Endothelial cell of umbilical vein (primary cell): ENCODE data around the gene SYDE2. TPM values are rescaled to one million over a fixed set of nuclear protein-coding genes. Genes with fewer than 3 reads are reported as not detected.

ENCODE experiments used
- BruUV-seq: library from RNA; stranded (reverse); fragments of 400-500 nt; replicated peaks from 2 replicates; lab custom pipeline; 2021; lab: Mats Ljungman, UMichigan
- CTCF ChIA-PET: fragments of 300-600, 350-600 bp; sonication (Branson Sonifier 250); formaldehyde crosslinking; loops from one replicate; lab custom pipeline; 2021; ENCODE audit warnings: antibody characterized with exemption, inconsistent platforms; lab: Charles Lee
- POLR2A ChIA-PET: fragments of 300-600, 350-600 bp; sonication (Branson Sonifier 250); formaldehyde crosslinking; loops from one replicate; lab custom pipeline; 2021; ENCODE audit warnings: antibody characterized with exemption, inconsistent platforms; lab: Charles Lee
- DNase-seq: peaks from one replicate; pipeline ENCODE4 v3.0.0-alpha.2; 2011; ENCODE audit warnings: low read depth, low spot score
- FAIRE-seq: peaks from 2 replicates; lab custom pipeline; 2011; peaks lifted over from hg19 to GRCh38; lab: Jason Lieb, UNC
- H2AFZ ChIP-seq: 2 replicates; pipeline ENCODE4 v1.6.0; 2012; ENCODE audit warnings: low read depth, low read length, control low read depth, inconsistent platforms
- H3K27ac ChIP-seq: 2 replicates; pipeline ENCODE4 v1.5.1; 2011; ENCODE audit warnings: low read depth, mild to moderate bottlenecking, control low read depth, low read length, moderate library complexity; ENCODE audit not compliant: insufficient read depth
- H3K27me3 ChIP-seq, 2 experiments: 2 replicates each; pipeline versions ENCODE4 v1.6.0 to v1.6.1; 2011; ENCODE audit warnings: low read length in 2 of 2, mixed read lengths in 1 of 2; ENCODE audit not compliant: control insufficient read depth in 2 of 2, insufficient read depth in 2 of 2
- H3K36me3 ChIP-seq, 2 experiments: 2 replicates in 1 of 2; 3 replicates in 1 of 2; pipeline ENCODE4 v1.5.1; 2011; ENCODE audit warnings: low read length in 2 of 2, mild to moderate bottlenecking in 1 of 2, moderate library complexity in 1 of 2; ENCODE audit not compliant: control insufficient read depth in 2 of 2, insufficient read depth in 2 of 2; ENCODE audit errors: extremely low read depth in 1 of 2
- H3K4me1 ChIP-seq: 3 replicates; pipeline ENCODE4 v1.5.1; 2011; ENCODE audit warnings: mild to moderate bottlenecking, low read length; ENCODE audit not compliant: control insufficient read depth, insufficient read depth; ENCODE audit errors: extremely low read depth
- H3K4me2 ChIP-seq: 2 replicates; pipeline ENCODE4 v1.6.1; 2011; ENCODE audit warnings: low read length, control low read depth, mixed read lengths; ENCODE audit not compliant: insufficient read depth
- H3K4me3 ChIP-seq, 3 experiments: fragments of 200-600 bp in 1 of 3; sonication (generic), shearing (Covaris generic) in 1 of 3; replicated peaks in 1 of 3; 2 replicates each; pipeline ENCODE4 v1.5.1; 2011 to 2016; ENCODE audit warnings: control low read depth in 3 of 3, low read length in 3 of 3, mild to moderate bottlenecking in 2 of 3, inconsistent platforms in 1 of 3, low read depth in 1 of 3, moderate library complexity in 1 of 3; ENCODE audit not compliant: insufficient read depth in 1 of 3
- H3K79me2 ChIP-seq: 2 replicates; pipeline ENCODE4 v1.6.0; 2012; ENCODE audit warnings: low read length, inconsistent platforms; ENCODE audit not compliant: control insufficient read depth, insufficient read depth
- H3K9ac ChIP-seq: replicated peaks from 2 replicates; pipeline ENCODE3; 2011; ENCODE audit warnings: low read length, control low read depth; ENCODE audit not compliant: insufficient read depth; ENCODE audit errors: extremely low read depth
- H3K9me1 ChIP-seq: replicated peaks from 3 replicates; pipeline ENCODE4 v1.6.0; 2011; ENCODE audit warnings: mild to moderate bottlenecking, low read length; ENCODE audit not compliant: control insufficient read depth, insufficient read depth; ENCODE audit errors: extremely low read depth
- H3K9me3 ChIP-seq: replicated peaks from 2 replicates; pipeline ENCODE4 v1.5.1; 2012; ENCODE audit warnings: low read length, inconsistent platforms; ENCODE audit not compliant: control insufficient read depth, insufficient read depth
- H4K20me1 ChIP-seq: replicated peaks from 2 replicates; pipeline ENCODE3; 2011; ENCODE audit warnings: mild to moderate bottlenecking, low read length; ENCODE audit not compliant: control insufficient read depth, insufficient read depth; ENCODE audit errors: extremely low read depth
- CTCF ChIP-seq, 2 donors: IDR thresholded peaks; 1 replicate in 1 of 2; 2 replicates in 1 of 2; pipeline ENCODE4 v1.5.1; 2011; ENCODE audit warnings: low read length in 2 of 2, mild to moderate bottlenecking in 2 of 2, moderate library complexity in 2 of 2, control low read depth in 1 of 2, inconsistent platforms in 1 of 2, low read depth in 1 of 2; ENCODE audit not compliant: insufficient read depth in 1 of 2; ENCODE audit errors: extremely low read depth in 1 of 2
- EZH2 ChIP-seq: IDR thresholded peaks from 2 replicates; pipeline ENCODE4 v1.6.1; 2012; ENCODE audit warnings: borderline replicate concordance, low read depth, mild to moderate bottlenecking, moderate library complexity, low read length, inconsistent platforms; ENCODE audit not compliant: severe bottlenecking
- FOS ChIP-seq: IDR thresholded peaks from 2 replicates; pipeline ENCODE4 v1.6.1; 2011; ENCODE audit warnings: mild to moderate bottlenecking, low read length, moderate library complexity, borderline replicate concordance; ENCODE audit not compliant: insufficient read depth
- GATA2 ChIP-seq: IDR thresholded peaks from 2 replicates; pipeline ENCODE4 v1.7.0; 2011; ENCODE audit warnings: low read depth, mild to moderate bottlenecking, moderate library complexity, mixed read lengths, low read length; ENCODE audit not compliant: insufficient read length, insufficient read depth
- JUN ChIP-seq: IDR thresholded peaks from 2 replicates; pipeline ENCODE4 v1.6.1; 2011; ENCODE audit warnings: borderline replicate concordance, low read depth; ENCODE audit not compliant: insufficient read length, insufficient read depth
- MAX ChIP-seq: IDR thresholded peaks from 2 replicates; pipeline ENCODE4 v1.6.1; 2011; ENCODE audit not compliant: insufficient read depth, insufficient read length
- MYC ChIP-seq: IDR thresholded peaks from one replicate; pipeline ENCODE4 v1.6.1; 2011; ENCODE audit warnings: mild to moderate bottlenecking, low read depth, low read length
- POLR2A ChIP-seq: IDR thresholded peaks from 2 replicates; pipeline ENCODE4 v1.6.1; 2012; ENCODE audit warnings: low read depth, mild to moderate bottlenecking, control low read depth, low read length
- POLR2AphosphoS5 ChIP-seq: IDR thresholded peaks from 2 replicates; pipeline ENCODE4 v1.6.1; 2012; ENCODE audit warnings: low read depth, mild to moderate bottlenecking, control low read depth, low read length, moderate library complexity; ENCODE audit not compliant: insufficient read depth
- dilution Hi-C: fragments of 300-500 bp; cut with MboI; formaldehyde crosslinking; loops from one replicate; pipeline ENCODE4 v1.15.0; 2019; ENCODE audit warnings: low sequenced_read_pairs; ENCODE audit not compliant: extremely low pct_ligation_motif_present
- intact Hi-C: fragments of 100-400 bp; cut with micrococcal nuclease; formaldehyde crosslinking; loops from one replicate; pipeline ENCODE4 v1.10.0; 2022
- polyA plus RNA-seq, 4 experiments: library from polyadenylated mRNA; depleted of rRNA in 3 of 4; stranded (reverse) in 3 of 4; unstranded in 1 of 4; fragments of >200 nt; gene quantifications; 2 replicates each; pipeline versions ENCODE4 v1.2.1 to v1.2.3, GENCODE V29; 2011 to 2012; ENCODE audit warnings: missing spikeins in 1 of 4
- total RNA-seq: library from RNA; stranded (reverse); gene quantifications from 2 replicates; pipeline ENCODE4 v1.2.3, GENCODE V29; 2021

Gene SYDE2
- total and polyA plus RNA-seq, 2 donors (not counting 3 experiments of a cell fraction or from before 2014, with no cell fraction given) = 0.52 to 3.1 TPM

GRCh38 chr1:85137660-85138059, 63.2 kb downstream of the SYDE2 start:
- FAIRE-seq = no peak
- dilution Hi-C loops = no loop called here

More at GRCh38 chr1:85137660-85138059, 63.2 kb downstream of the SYDE2 start:
- H3K4me1 ChIP-seq = no peaks in the 10 kb centered on the region
- ChIA-PET POLR2A (no interaction called here), CTCF (interaction anchor here (1.1 kb wide), 1 partner anchor 193 kb away, joined by 4 read pairs; no protein-coding TSS in a partner anchor)
- intact Hi-C loops = no loop called here
- no peak overlapping the region for H3K4me3 ChIP-seq
- no peak for TF ChIP-seq EZH2
- TF ChIP-seq GATA2 = no peak
- TF ChIP-seq MYC = no peak
- TF ChIP-seq MAX = no peak
- no peak for TF ChIP-seq POLR2AphosphoS5
- no peak for TF ChIP-seq CTCF (IDR thresholded peaks at IDR 0.05; ENCODE audit: extremely low read depth in 1 of 2, insufficient read depth in 1 of 2, low read depth in 1 of 2, low read length in 2 of 2)
- TF ChIP-seq POLR2A = no peak
- no peak for TF ChIP-seq JUN
- TF ChIP-seq FOS = no peak
- no peaks in the 10 kb centered on the region for H3K36me3 ChIP-seq
- H3K4me2 ChIP-seq = no peak overlapping the region
- no TSS peak for BruUV-seq
- H4K20me1 ChIP-seq = no peaks in the 10 kb centered on the region
- H3K79me2 ChIP-seq = no peaks in the 10 kb centered on the region
- no peak overlapping the region for H2AFZ ChIP-seq
- no peaks in the 10 kb centered on the region for H3K9me1 ChIP-seq
- no peaks in the 10 kb centered on the region for H3K9me3 ChIP-seq
- H3K9ac ChIP-seq = no peak overlapping the region
- DNase-seq = no peak
- H3K27ac ChIP-seq = no peak overlapping the region
- peaks cover 2% of the 10 kb centered on the region in 2 experiments for H3K27me3 ChIP-seq
